Measurements from ENCODE around the gene ZNF644. TPM values are rescaled to one million over a fixed set of nuclear protein-coding genes. Genes with fewer than 3 reads are reported as not detected.

ZNF644 gene
- total and polyA plus RNA-seq, 3 experiments from 2014 or later, result 49.4 to 50.7 (median 49.7) TPM

DNA sequence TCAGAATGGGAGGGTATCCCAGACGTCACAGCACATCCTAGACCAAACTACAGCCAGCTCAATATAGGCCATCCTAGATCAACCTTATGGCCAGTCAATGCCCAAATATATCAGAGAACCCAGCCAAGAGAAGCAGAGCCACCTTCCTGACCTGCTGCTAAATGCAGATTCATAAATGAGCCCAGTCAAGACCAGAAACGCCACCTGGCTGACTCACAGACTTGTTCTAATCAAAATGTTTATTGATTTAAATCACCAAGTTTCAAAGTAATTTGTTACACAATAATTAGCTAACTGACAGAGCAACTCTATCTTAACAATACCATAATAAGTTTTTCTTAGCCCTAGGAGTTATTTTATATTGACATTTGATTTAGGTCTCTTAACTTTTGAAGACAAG lies 28.6 kb downstream of the ZNF644 start:
- H3K4me3 ChIP-seq (ENCODE audit: low read length), result no peak overlapping the region
- H3K36me3 ChIP-seq (ENCODE audit: insufficient read depth, low read length), result no peaks in the 10 kb centered on the region
- peaks cover 28% of the 10 kb centered on the region for H3K4me1 ChIP-seq (ENCODE audit: insufficient read depth, low read length)
- ChIA-PET CTCF (no interaction called here), POLR2A (interaction anchor here (1.0 kb wide), 1 partner anchor 29 kb away, joined by 3 read pairs; the partner anchor contains the start of gene ZNF644)
- Mint-ChIP-seq H3K36me3 (peaks cover 16 to 63% (median 49%) of the 10 kb centered on the region in 3 donors), H3K4me1 (peaks cover 72 to 97% (median 89%) of the 10 kb centered on the region in 3 donors), H3K27ac (peak overlapping the region in 4 of 8 donors; percentile 37 to 69 (median 54)), H3K9me3 (peaks cover under 1 to 12% (median 8%) of the 10 kb centered on the region in 5 donors), H3K4me3 (peak overlapping the region in 3 of 7 donors; percentile 0 to 15 (median 2)), H3K27me3 (no peaks in the 10 kb centered on the region)
- no peak overlapping the region for H3K27ac ChIP-seq (ENCODE audit: low read depth, low read length)
- peaks cover 5% of the 10 kb centered on the region for H3K9me3 ChIP-seq (ENCODE audit: low read length)
- no peaks in the 10 kb centered on the region for H3K27me3 ChIP-seq (ENCODE audit: insufficient read depth, low read length, poor library complexity, severe bottlenecking)
- DNase-seq, result no peak

DNA sequence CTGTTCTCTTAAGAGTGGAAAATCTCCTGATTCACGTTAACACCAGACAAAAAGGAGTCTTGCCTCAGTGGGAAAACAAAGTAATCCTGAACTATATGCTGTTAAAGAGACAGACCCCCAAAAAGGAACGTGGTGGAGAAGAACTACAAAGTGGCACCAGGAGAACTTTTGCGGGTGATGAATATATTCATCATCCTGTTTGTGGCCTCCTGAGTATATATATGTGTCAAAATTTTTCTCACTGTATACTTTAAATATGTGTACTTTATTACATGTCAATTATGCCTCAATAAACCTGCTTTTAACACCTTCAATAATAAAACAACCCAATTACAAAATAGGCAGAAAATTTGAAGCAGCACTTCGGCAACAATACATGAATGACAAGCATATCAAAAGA lies 31.1 kb downstream of the ZNF644 start:
- Mint-ChIP-seq H3K27me3 (no peaks in the 10 kb centered on the region), H3K36me3 (peaks cover 15 to 57% (median 46%) of the 10 kb centered on the region in 3 donors), H3K27ac (peak overlapping the region in 1 of 8 donors; percentile 11), H3K9me3 (peaks cover 2 to 16% (median 14%) of the 10 kb centered on the region in 5 donors), H3K4me1 (peaks cover 79 to 96% (median 93%) of the 10 kb centered on the region in 3 donors), H3K4me3 (peak overlapping the region in 1 of 7 donors; percentile 19)
- H3K4me1 ChIP-seq (ENCODE audit: insufficient read depth, low read length), result peaks cover 18% of the 10 kb centered on the region
- no peaks in the 10 kb centered on the region for H3K36me3 ChIP-seq (ENCODE audit: insufficient read depth, low read length)
- no peak for DNase-seq
- no peak overlapping the region for H3K4me3 ChIP-seq (ENCODE audit: low read length)
- H3K27me3 ChIP-seq (ENCODE audit: insufficient read depth, low read length, poor library complexity, severe bottlenecking), result no peaks in the 10 kb centered on the region
- ChIA-PET CTCF (no interaction called here), POLR2A (interaction anchor here (0.6 kb wide), 1 partner anchor 27 kb away, joined by 3 read pairs; no protein-coding TSS in a partner anchor)
- H3K27ac ChIP-seq (ENCODE audit: low read depth, low read length), result no peak overlapping the region
- H3K9me3 ChIP-seq (ENCODE audit: low read length), result no peaks in the 10 kb centered on the region

DNA sequence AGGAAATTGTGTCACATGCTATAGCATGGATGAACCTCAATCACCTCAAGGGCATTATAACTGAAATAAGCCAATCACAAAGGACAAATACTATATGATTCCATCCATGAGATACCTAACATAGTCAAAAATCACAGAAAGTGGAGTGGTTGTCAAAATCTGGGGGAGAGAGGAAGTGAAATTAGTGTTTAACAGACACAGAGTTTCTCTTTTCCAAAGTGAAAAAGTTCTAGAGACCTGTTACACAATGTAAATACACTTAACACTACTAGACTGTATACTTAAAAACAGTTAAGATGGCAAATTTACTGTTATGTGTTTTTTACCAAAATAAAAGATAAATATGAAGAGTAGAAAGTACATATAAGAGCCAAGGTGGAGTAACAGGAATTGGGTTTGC lies 31.8 kb downstream of the ZNF644 start:
- Mint-ChIP-seq H3K36me3 (peaks cover 15 to 55% (median 38%) of the 10 kb centered on the region in 3 donors), H3K27ac (no peak overlapping the region), H3K27me3 (no peaks in the 10 kb centered on the region), H3K9me3 (peaks cover 2 to 16% (median 11%) of the 10 kb centered on the region in 5 donors), H3K4me1 (peaks cover 77 to 96% (median 93%) of the 10 kb centered on the region in 3 donors), H3K4me3 (peak overlapping the region in 1 of 7 donors; percentile 2)
- Histone ChIP-seq H3K27me3 (ENCODE audit: insufficient read depth, low read length, poor library complexity, severe bottlenecking) (no peaks in the 10 kb centered on the region), H3K9me3 (ENCODE audit: low read length) (no peaks in the 10 kb centered on the region), H3K4me3 (ENCODE audit: low read length) (no peak overlapping the region), H3K36me3 (ENCODE audit: insufficient read depth, low read length) (no peaks in the 10 kb centered on the region), H3K4me1 (ENCODE audit: insufficient read depth, low read length) (peaks cover 22% of the 10 kb centered on the region), H3K27ac (ENCODE audit: low read depth, low read length) (no peak overlapping the region)
- CTCF ChIA-PET, result no interaction called here
- DNase-seq, result no peak
- POLR2A ChIA-PET, result interaction anchor here (0.6 kb wide), 1 partner anchor 28 kb away, joined by 3 read pairs; no protein-coding TSS in a partner anchor

DNA sequence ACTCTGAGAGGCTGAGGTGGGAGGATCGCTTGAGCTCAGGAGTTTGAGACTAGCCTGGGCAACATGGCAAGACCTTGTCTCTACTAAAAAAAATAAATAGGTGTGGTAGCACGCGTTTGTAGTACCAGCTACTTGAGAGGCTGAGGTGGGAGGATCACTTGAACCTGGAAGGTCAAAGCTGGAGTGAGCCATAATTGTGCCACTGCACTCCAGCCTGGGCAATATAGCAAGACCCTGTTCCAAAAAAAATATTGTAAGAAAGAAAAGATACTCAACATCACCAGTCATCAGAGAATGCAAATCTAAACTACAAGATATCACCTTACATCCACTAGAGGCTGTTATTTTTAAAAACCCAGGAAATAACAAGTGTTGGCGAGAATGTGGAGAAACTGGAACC lies 32.5 kb downstream of the ZNF644 start:
- no peak overlapping the region for H3K27ac ChIP-seq (ENCODE audit: low read depth, low read length)
- no peaks in the 10 kb centered on the region for H3K27me3 ChIP-seq (ENCODE audit: insufficient read depth, low read length, poor library complexity, severe bottlenecking)
- CTCF ChIA-PET, result no interaction called here
- Mint-ChIP-seq H3K27ac (no peak overlapping the region), H3K36me3 (peaks cover 15 to 53% (median 37%) of the 10 kb centered on the region in 3 donors), H3K4me1 (peaks cover 73 to 93% (median 93%) of the 10 kb centered on the region in 3 donors), H3K4me3 (no peak overlapping the region), H3K27me3 (no peaks in the 10 kb centered on the region), H3K9me3 (peaks cover 2 to 16% (median 11%) of the 10 kb centered on the region in 5 donors)
- H3K4me1 ChIP-seq (ENCODE audit: insufficient read depth, low read length), result peaks cover 15% of the 10 kb centered on the region
- no peaks in the 10 kb centered on the region for H3K36me3 ChIP-seq (ENCODE audit: insufficient read depth, low read length)
- POLR2A ChIA-PET, result no interaction called here
- H3K4me3 ChIP-seq (ENCODE audit: low read length), result no peak overlapping the region
- no peaks in the 10 kb centered on the region for H3K9me3 ChIP-seq (ENCODE audit: low read length)
- DNase-seq, result no peak

DNA sequence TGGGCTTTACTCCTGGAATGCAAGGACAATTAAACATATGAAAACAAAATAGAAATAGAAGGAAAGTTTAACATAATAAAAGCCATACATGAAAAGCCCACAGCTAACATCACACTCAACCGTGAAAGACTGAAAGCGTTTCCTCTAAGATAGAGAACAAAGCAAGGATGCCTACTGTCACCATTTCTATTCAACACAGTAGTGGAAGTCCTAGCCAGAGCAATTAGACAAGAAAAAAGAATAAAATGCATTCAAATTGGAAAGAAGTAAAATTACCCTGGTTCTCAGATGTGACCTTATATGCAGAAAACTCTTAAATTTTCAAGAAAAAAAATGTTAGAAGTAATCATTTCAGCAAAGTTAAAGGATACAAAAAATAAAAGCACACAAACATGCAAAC lies 34.0 kb downstream of the ZNF644 start:
- H3K27me3 Mint-ChIP-seq, result no peaks in the 10 kb centered on the region
- no peak overlapping the region for H3K4me3 ChIP-seq (ENCODE audit: low read length)
- H3K27ac Mint-ChIP-seq, result no peak overlapping the region
- ChIA-PET CTCF (no interaction called here), POLR2A (no interaction called here)
- H3K9me3 ChIP-seq (ENCODE audit: low read length), result no peaks in the 10 kb centered on the region
- no peak overlapping the region for H3K4me3 Mint-ChIP-seq
- H3K36me3 Mint-ChIP-seq, result peaks cover 15 to 56% (median 37%) of the 10 kb centered on the region in 3 donors
- H3K4me1 ChIP-seq (ENCODE audit: insufficient read depth, low read length), result peaks cover 5% of the 10 kb centered on the region
- no peaks in the 10 kb centered on the region for H3K36me3 ChIP-seq (ENCODE audit: insufficient read depth, low read length)
- no peaks in the 10 kb centered on the region for H3K27me3 ChIP-seq (ENCODE audit: insufficient read depth, low read length, poor library complexity, severe bottlenecking)
- peaks cover 73 to 93% (median 91%) of the 10 kb centered on the region in 3 donors for H3K4me1 Mint-ChIP-seq
- DNase-seq, result no peak
- peaks cover 2 to 16% (median 11%) of the 10 kb centered on the region in 5 donors for H3K9me3 Mint-ChIP-seq
- H3K27ac ChIP-seq (ENCODE audit: low read depth, low read length), result no peak overlapping the region

DNA sequence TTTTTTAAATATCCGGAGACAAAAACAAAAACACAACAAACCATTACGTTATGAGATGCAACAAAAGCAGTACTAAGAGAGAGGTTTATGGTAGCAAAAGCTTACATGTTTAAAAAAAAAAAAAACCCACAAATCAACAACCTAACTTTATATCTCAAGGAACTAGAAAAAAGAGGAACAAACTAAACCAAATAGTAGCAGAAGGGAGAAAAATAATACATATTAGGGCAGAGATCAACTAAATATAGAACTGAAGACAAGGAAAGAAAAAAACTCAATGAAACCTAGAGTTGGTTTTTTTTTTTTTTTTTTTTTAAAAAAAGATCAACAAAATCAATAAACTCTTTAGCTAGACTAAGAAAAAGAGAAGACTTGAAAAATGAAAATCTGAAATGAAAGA lies 34.9 kb downstream of the ZNF644 start:
- Mint-ChIP-seq H3K9me3 (peaks cover 2 to 16% (median 11%) of the 10 kb centered on the region in 5 donors), H3K4me3 (peak overlapping the region in 1 of 7 donors; percentile 27), H3K4me1 (peaks cover 72 to 90% (median 90%) of the 10 kb centered on the region in 3 donors), H3K27me3 (no peaks in the 10 kb centered on the region), H3K36me3 (peaks cover 15 to 57% (median 37%) of the 10 kb centered on the region in 3 donors), H3K27ac (peak overlapping the region in 3 of 8 donors; percentile 17 to 45 (median 43))
- Histone ChIP-seq H3K27ac (ENCODE audit: low read depth, low read length) (no peak overlapping the region), H3K4me3 (ENCODE audit: low read length) (no peak overlapping the region), H3K27me3 (ENCODE audit: insufficient read depth, low read length, poor library complexity, severe bottlenecking) (no peaks in the 10 kb centered on the region), H3K4me1 (ENCODE audit: insufficient read depth, low read length) (peaks cover 5% of the 10 kb centered on the region), H3K36me3 (ENCODE audit: insufficient read depth, low read length) (peaks cover 1% of the 10 kb centered on the region), H3K9me3 (ENCODE audit: low read length) (no peaks in the 10 kb centered on the region)
- POLR2A ChIA-PET, result no interaction called here
- no peak for DNase-seq
- CTCF ChIA-PET, result interaction anchor here (0.6 kb wide), 1 partner anchor 322 kb away, joined by 3 read pairs; no protein-coding TSS in a partner anchor

DNA sequence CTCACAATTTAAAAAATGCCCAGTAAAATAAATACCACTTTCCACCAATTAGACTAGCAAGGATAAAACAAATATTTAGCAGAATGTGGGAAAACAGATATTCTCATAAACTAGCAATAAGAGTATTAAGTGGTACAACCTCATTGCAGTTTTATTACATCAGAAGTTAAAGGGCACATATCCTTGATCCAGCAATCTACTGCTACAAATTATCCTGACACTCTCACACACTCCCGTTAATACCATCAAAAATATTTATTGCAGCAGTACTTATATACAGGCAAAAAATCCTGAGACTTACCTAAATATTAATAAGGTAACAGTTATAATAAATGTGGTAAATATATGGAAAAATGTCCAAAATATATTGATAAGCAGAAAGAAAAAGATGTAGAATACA lies 44.3 kb downstream of the ZNF644 start:
- Mint-ChIP-seq H3K27ac (peak overlapping the region in 1 of 8 donors; percentile 81), H3K36me3 (peaks cover 0 to 56% (median 27%) of the 10 kb centered on the region in 3 donors), H3K4me1 (peaks cover 42 to 76% (median 71%) of the 10 kb centered on the region in 3 donors), H3K4me3 (no peak overlapping the region), H3K9me3 (no peaks in the 10 kb centered on the region), H3K27me3 (peaks cover 0 to 2% of the 10 kb centered on the region in 2 donors)
- Histone ChIP-seq H3K27ac (ENCODE audit: low read depth, low read length) (no peak overlapping the region), H3K27me3 (ENCODE audit: insufficient read depth, low read length, poor library complexity, severe bottlenecking) (no peaks in the 10 kb centered on the region), H3K4me3 (ENCODE audit: low read length) (no peak overlapping the region), H3K36me3 (ENCODE audit: insufficient read depth, low read length) (peaks cover 4% of the 10 kb centered on the region), H3K4me1 (ENCODE audit: insufficient read depth, low read length) (no peaks in the 10 kb centered on the region), H3K9me3 (ENCODE audit: low read length) (no peaks in the 10 kb centered on the region)
- POLR2A ChIA-PET, result no interaction called here
- no peak for DNase-seq
- CTCF ChIA-PET, result no interaction called here

DNA sequence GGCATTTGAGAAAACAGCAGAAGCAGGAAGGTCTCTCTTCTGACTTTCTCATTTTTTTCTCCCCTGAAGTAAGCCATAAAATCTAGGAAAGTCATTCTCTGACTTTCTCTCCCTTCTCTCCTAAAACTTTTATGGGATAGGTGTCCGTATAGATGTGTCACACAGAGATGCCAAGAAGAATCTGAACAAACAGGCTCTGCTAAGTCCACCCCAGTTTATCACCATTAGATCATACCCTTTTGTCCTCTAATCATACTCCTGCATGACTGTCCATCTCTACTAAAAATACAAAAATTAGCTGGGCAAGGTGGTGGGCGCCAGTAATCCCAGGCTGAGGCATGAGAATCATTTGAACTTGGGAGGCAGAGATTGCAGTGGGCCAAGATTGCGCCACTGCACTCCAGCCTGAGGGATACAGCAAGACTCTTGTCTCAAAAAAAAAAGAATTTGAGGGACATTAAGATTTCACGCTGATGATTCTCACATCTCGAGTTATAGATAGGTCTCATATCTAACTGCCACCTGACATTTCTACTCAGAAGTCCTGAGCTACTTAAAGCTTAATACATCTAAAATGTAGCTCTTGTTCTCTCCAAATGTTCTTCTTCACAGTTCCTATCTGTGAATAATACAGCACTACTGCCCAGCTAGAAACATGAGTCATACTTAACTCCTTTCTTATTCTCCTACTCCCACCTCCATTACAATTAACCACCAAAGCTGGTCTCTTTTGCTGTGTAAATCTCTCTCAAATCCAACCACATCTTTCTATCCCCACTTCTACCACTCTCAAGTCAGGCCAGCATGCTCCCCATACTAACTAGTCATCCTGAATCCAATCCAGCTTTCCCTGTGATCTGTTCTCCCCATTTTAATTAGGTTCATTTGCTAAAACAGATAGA lies 47.7 kb downstream of the ZNF644 start:
- Histone ChIP-seq H3K27me3 (ENCODE audit: insufficient read depth, low read length, poor library complexity, severe bottlenecking) (no peaks in the 10 kb centered on the region), H3K27ac (ENCODE audit: low read depth, low read length) (no peak overlapping the region), H3K4me1 (ENCODE audit: insufficient read depth, low read length) (no peaks in the 10 kb centered on the region), H3K36me3 (ENCODE audit: insufficient read depth, low read length) (no peaks in the 10 kb centered on the region), H3K4me3 (ENCODE audit: low read length) (no peak overlapping the region), H3K9me3 (ENCODE audit: low read length) (no peaks in the 10 kb centered on the region)
- Mint-ChIP-seq H3K27me3 (no peaks in the 10 kb centered on the region), H3K27ac (peak overlapping the region in 5 of 8 donors; percentile 1 to 80 (median 63)), H3K36me3 (peaks cover 4 to 51% (median 22%) of the 10 kb centered on the region in 3 donors), H3K4me1 (peaks cover 45 to 76% (median 73%) of the 10 kb centered on the region in 3 donors), H3K9me3 (no peaks in the 10 kb centered on the region), H3K4me3 (peak overlapping the region in 1 of 7 donors; percentile 30)
- ChIA-PET POLR2A (no interaction called here), CTCF (interaction anchor here (0.5 to 1.0 kb wide), 3 partner anchors 9 to 44 kb away, joined by 3 to 4 read pairs (median 3); no protein-coding TSS in a partner anchor)
- DNase-seq, result no peak
